HPDE6-E6E7 (cell line): ENCODE results near the gene TSPAN14.
"Not testable (repeated sequence)": the region's sequence is repeated elsewhere in the genome, so short reads cannot be mapped to it uniquely, and the experiment has no call there.

ENCODE experiments used
- DNase-seq: peaks from one replicate; pipeline ENCODE4 v3.0.0; 2011; ENCODE audit warnings: missing footprints; ENCODE audit errors: extremely low spot score

Gene TSPAN14

GRCh38 chr10:80468806-80469421 is 14.8 kb downstream of the TSPAN14 start:
- DNase-seq = no peak

GRCh38 chr10:80470266-80470665 is 16.2 kb downstream of the TSPAN14 start:
- no peak for DNase-seq

- DNase-seq = peak; percentile 75
Observed at GRCh38 chr10:80471001-80471400, 16.9 kb downstream of the TSPAN14 start.

- peak; percentile 79 for DNase-seq
Observed at GRCh38 chr10:80471715-80472233, 17.7 kb downstream of the TSPAN14 start.

GRCh38 chr10:80472234-80473095 is 18.4 kb downstream of the TSPAN14 start:
- DNase-seq = no peak

GRCh38 chr10:80473096-80473657 is 19.1 kb downstream of the TSPAN14 start:
- no peak for DNase-seq

GRCh38 chr10:80473692-80474596 is 19.8 kb downstream of the TSPAN14 start:
- DNase-seq = no peak

GRCh38 chr10:80474597-80474910 is 20.4 kb downstream of the TSPAN14 start:
- no peak for DNase-seq

GRCh38 chr10:80474941-80475340 is 20.8 kb downstream of the TSPAN14 start:
- no peak for DNase-seq

GRCh38 chr10:80475641-80476040 is 21.5 kb downstream of the TSPAN14 start:
- DNase-seq = not testable (repeated sequence)

- no peak for DNase-seq
Observed at GRCh38 chr10:80476685-80477084, 22.6 kb downstream of the TSPAN14 start.

- peak; percentile 93 for DNase-seq
Observed at GRCh38 chr10:80477813-80478212, 23.7 kb downstream of the TSPAN14 start.

GRCh38 chr10:80480373-80480772 is 26.3 kb downstream of the TSPAN14 start:
- DNase-seq = not testable (repeated sequence)

- DNase-seq = no peak
Observed at GRCh38 chr10:80480852-80481251, 26.7 kb downstream of the TSPAN14 start.

GRCh38 chr10:80484243-80484642 is 30.1 kb downstream of the TSPAN14 start:
- no peak for DNase-seq

- no peak for DNase-seq
Observed at GRCh38 chr10:80484676-80485075, 30.6 kb downstream of the TSPAN14 start.

GRCh38 chr10:80485076-80485945 is 31.2 kb downstream of the TSPAN14 start:
- no peak for DNase-seq

GRCh38 chr10:80485946-80486764 is 32.0 kb downstream of the TSPAN14 start:
- no peak for DNase-seq

GRCh38 chr10:80486785-80487420 is 32.8 kb downstream of the TSPAN14 start:
- DNase-seq = no peak
